ENCODE results near the gene CCDC50.

Gene CCDC50

DNA sequence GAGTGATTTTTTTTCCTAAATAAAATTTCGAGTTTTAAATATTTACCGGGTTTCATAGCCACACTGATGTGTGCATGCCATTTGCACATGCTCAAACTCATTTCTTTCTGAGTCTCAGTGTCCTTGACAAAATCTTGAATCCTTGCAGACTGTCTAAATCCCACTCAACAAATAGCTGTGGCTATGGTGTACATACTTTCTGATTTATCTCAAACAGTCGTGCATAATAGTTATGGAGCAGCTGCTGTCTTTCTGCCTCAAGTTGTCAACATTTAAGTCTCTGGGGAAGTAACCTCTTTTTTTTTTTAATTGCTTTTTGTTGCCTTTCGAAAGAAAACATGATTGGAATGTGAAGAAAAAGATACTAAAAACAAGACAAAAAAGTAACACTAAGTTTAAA, 53.9 kb downstream of the CCDC50 start:
- DNase-seq = no peak

GRCh38 chr3:191385101-191385500, 55.9 kb downstream of the CCDC50 start:
- DNase-seq = no peak

GRCh38 chr3:191387441-191388077, 58.4 kb downstream of the CCDC50 start:
- DNase-seq = no peak

- DNase-seq = peak in 1 of 2 experiments; percentile 17
Observed at GRCh38 chr3:191388823-191389222, 59.6 kb downstream of the CCDC50 start.

DNA sequence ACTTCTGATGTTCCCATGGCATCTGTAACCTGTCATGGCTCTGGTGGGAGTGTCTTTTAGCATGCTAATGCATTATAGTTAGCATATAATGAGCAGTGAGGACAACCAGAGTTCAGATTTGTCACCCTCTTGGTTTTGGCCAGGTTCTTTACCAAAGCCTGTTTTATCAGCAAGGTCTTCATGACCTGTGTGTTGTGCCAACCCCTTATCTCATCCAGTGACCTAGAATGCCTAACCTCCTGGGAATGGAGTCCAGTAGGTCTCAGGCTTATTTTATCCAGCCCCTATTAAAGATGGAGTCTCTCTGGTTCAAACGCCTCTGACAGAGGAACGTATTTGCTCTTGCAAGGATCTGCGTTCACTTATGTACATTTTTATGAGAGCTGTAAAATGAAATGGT, 61.4 kb downstream of the CCDC50 start:
- DNase-seq = no peak

- no peak for DNase-seq
Observed at GRCh38 chr3:191391861-191392808, 62.9 kb downstream of the CCDC50 start.

DNA sequence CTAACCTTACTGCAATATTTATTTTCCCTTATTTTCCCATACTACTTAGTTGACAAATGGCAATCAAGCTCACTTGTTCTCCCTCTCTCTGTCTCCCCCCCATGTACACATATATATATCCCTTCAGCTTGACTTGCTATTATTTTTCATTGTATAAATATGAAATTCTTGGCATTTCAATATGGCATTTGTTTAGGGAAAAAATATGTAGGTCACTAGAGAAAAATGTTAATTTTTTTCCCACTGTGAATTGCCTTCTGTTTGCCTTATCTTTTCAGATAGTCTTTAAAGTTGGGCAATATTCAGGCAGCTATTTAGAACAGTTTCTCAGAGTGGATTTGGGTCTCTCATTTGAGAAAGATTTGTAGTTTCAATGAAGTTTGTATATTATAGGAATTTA, 64.0 kb downstream of the CCDC50 start:
- no peak for DNase-seq

GRCh38 chr3:191397771-191398170, 68.6 kb downstream of the CCDC50 start:
- DNase-seq = no peak

- no peak for DNase-seq
Observed at GRCh38 chr3:191398607-191399006, 69.4 kb downstream of the CCDC50 start.

DNA sequence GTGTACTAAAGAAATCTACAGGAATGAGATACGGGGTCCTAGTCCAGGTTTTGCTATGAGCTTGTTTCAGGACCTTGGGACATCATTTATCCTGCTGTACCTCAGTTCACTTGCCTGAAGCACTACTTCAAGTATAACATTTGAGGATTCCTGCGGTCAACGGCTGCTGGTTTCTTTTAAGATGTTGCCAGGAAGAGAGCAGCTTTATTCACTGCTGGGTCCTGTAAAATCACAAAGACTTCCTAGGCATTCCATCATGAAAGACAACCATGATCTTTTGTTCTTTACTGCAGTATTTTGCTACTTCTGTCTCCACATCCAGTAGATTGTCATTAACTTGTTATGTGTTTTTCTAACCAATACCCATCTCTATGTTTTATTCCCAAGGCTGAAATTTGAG, 70.7 kb downstream of the CCDC50 start:
- no peak for DNase-seq

DNA sequence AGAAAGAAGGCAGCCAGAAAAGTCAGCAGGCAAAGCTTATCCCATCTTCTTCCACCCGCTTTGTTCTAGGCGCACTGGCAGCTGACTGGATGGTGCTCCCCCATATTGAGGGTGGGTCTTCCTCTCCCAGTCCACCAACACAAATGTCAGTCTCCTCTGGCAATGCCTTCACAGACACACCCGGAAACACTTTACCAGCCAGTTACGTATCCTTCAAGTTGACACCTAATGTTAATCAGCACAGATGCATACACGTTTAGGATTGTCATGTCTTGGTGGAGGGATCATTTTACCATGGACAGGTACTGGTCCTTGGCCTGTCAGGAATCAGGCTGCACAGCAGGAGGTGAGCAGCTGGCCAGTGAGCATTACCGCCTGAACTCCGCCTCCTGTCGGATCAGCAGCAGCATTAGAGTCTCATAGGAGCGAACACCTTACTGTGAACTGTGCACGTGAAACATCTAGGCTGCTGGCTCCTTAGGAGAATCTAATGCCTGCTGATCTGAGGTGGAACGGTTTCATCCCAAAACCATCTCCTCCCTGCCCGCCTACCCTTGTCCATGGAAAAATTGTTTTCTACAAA, 72.7 kb downstream of the CCDC50 start:
- no peak for DNase-seq

GRCh38 chr3:191409791-191410359, 80.7 kb downstream of the CCDC50 start:
- DNase-seq = no peak

- DNase-seq = peak in 1 of 2 experiments; percentile 68
Observed at GRCh38 chr3:191412759-191413158, 83.6 kb downstream of the CCDC50 start.

DNA sequence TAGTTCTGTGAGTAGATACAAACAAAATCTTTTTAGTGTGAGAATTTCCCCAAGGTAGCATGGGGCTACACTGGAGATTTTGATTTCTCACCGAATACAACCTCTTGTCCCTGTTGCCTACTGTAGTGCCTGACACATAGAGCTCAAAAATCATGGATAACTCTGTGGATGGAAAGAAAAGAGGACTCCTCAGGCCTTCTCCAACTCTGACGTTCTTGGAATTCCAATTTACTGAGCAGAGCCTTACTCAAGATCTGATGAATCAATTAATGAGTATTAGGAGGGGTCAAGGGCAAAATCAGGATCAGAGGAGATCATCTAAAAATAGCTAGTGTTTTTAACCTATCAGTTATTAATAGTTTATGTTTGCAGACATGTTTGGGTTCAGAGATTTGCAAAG, 85.1 kb downstream of the CCDC50 start:
- no peak for DNase-seq

- DNase-seq = no peak
Observed at GRCh38 chr3:191414732-191415131, 85.5 kb downstream of the CCDC50 start.

DNA sequence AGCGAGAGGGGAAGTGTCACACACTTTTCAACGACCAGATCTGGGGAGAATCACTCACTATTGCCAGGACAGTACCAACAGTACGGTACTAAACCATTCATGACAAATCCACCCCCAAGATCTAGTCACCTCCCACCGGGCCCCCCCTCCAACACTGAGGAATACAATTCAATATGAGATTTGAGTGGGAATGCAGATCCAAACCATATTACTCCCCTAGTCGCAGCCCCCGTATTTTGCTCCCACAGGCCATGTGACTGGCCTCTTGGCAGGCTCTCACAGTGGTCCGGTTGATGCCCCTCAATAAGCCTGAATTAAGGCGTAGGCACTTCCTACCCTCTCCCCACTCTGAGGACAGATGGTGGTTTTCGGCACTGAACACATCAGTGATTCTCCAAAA, 86.4 kb downstream of the CCDC50 start:
- no peak for DNase-seq

GRCh38 chr3:191417457-191417729, 88.2 kb downstream of the CCDC50 start:
- DNase-seq = no peak

GRCh38 chr3:191420771-191421170, 91.6 kb downstream of the CCDC50 start:
- DNase-seq = no peak

DNA sequence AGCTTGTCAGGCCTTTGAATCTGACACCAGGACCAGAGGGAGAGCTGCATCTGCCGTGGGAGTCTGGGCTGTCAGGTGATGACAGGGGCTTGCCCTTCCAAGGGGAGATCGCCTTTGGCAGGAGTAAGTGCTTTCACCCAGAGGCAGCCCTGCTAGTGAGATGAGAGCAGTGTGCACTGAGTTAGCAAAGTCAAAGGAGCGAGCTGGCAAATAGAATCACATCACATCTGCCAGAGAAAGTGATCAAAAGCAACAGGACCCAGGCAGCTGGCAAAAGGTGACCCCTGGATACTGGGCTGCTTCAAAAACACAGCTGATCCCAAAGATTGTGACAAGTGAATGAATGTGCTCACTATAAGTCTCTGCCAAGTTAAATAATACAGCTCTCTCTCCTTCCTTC, 95.7 kb downstream of the CCDC50 start:
- no peak for DNase-seq

DNA sequence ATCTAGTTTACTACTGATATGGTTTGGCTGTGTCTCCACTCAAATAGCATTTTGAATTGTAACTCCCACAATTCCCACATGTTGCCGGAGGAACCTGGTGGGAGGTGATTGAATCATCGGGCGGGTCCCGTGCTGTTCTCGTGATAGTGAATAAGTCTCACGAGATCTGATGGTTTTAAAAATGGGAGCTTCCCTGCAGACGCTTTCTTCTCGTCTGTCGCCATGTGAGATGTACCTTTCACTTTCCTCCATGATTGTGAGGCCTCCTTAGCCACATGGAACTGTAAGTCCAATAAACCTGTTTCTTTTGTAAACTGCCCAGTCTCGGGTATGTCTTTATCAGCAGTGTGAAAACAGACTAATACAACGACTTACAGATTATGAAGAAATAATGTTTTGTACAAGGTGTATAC, 96.1 kb downstream of the CCDC50 start:
- no peak for DNase-seq

GRCh38 chr3:191426311-191426710, 97.1 kb downstream of the CCDC50 start:
- DNase-seq = no peak

DNA sequence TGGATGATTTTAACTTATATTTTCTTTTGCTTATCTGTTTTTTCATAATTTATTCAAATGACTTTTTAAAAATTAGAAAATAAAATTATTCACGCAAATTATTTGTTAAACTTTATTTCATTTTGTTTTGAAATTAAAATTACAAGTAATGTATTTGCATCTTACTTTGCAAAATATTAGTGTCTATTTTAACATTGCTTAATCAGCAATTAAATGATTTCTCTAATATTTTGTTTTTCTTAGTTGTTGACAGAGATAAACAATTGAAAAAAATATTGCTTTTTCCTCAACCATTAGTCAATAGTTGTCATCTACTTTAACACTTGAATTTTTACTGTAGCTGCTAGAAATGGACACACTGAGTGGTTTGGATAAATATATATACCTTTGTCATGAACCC, 99.0 kb downstream of the CCDC50 start:
- no peak for DNase-seq

- DNase-seq = no peak
Observed at GRCh38 chr3:191430103-191430502, 100.9 kb downstream of the CCDC50 start.
